Ishikawa (cell line): Measurements from ENCODE around the gene CCDC141.

Experiments
- CREB1 ChIP-seq: IDR thresholded peaks from 2 replicates; pipeline ENCODE4 v1.6.1; 2012; ENCODE audit warnings: low read depth
- EGR1 ChIP-seq: IDR thresholded peaks from 2 replicates; pipeline ENCODE4 v1.6.1; 2012
- EP300 ChIP-seq: IDR thresholded peaks from 2 replicates; pipeline ENCODE4 v1.6.1; 2012; ENCODE audit warnings: borderline replicate concordance
- FOXM1 ChIP-seq: IDR thresholded peaks from 2 replicates; pipeline ENCODE4 v1.6.1; 2012; ENCODE audit warnings: low read depth, borderline replicate concordance
- RAD21 ChIP-seq: IDR thresholded peaks from 2 replicates; pipeline ENCODE4 v1.6.1; 2012; ENCODE audit warnings: low read depth
- REST ChIP-seq: IDR thresholded peaks from 2 replicates; pipeline ENCODE4 v1.6.1; 2012; ENCODE audit warnings: low read depth, mild to moderate bottlenecking
- TAF1 ChIP-seq: IDR thresholded peaks from 2 replicates; pipeline ENCODE4 v1.6.1; 2012; ENCODE audit warnings: low read depth, mild to moderate bottlenecking
- TEAD4 ChIP-seq: IDR thresholded peaks from 2 replicates; pipeline ENCODE4 v1.6.1; 2012
- TF ChIP-seq, protein P1 (sequence below): IDR thresholded peaks from 2 replicates; pipeline ENCODE4 v1.6.1; 2012
- TF ChIP-seq, protein P2 (sequence below): IDR thresholded peaks from 2 replicates; pipeline ENCODE4 v1.6.1; 2012

GRCh38 chr2:178807227-178808008 lies 242.5 kb downstream of the CCDC141 start, which contains the start of gene TTN:
- TF ChIP-seq, protein P1, sequence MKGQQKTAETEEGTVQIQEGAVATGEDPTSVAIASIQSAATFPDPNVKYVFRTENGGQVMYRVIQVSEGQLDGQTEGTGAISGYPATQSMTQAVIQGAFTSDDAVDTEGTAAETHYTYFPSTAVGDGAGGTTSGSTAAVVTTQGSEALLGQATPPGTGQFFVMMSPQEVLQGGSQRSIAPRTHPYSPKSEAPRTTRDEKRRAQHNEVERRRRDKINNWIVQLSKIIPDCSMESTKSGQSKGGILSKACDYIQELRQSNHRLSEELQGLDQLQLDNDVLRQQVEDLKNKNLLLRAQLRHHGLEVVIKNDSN = no peak
- TF ChIP-seq REST = no peak
- TF ChIP-seq EP300 = no peak
- TF ChIP-seq CREB1 = no peak
- TF ChIP-seq, protein P2, sequence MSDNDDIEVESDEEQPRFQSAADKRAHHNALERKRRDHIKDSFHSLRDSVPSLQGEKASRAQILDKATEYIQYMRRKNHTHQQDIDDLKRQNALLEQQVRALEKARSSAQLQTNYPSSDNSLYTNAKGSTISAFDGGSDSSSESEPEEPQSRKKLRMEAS = no peak
- no peak for TF ChIP-seq TAF1
- no peak for TF ChIP-seq TEAD4
- no peak for TF ChIP-seq FOXM1
- TF ChIP-seq EGR1 = no peak
- TF ChIP-seq RAD21 = no peak
